Measurements from ENCODE around the gene POGZ.

The POGZ gene

DNA sequence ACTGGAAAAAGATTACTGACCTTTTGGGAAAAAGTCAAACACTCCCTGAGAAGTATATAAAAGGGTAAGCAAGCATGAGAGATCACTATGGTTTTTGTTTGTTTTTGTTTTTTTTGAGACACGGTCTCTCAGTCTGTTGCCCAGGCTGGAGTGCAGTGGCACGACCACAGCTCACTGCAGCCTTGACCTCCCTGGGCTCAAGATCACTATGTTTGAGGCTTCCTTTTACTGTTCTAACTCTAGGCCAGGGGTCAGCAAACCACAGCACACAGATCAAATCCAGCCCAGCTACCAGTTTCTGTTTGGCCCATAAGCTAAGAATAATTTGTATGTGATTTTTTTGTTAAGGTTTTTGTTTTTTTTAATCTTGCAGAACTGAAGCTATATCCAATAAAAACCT lies 34.2 kb downstream of the POGZ start:
- no peak overlapping the region for H3K4me3 ChIP-seq (ENCODE audit: low read depth, low read length)
- DNase-seq (ENCODE audit: low read depth), result no peak
- TF ChIP-seq, protein P1, sequence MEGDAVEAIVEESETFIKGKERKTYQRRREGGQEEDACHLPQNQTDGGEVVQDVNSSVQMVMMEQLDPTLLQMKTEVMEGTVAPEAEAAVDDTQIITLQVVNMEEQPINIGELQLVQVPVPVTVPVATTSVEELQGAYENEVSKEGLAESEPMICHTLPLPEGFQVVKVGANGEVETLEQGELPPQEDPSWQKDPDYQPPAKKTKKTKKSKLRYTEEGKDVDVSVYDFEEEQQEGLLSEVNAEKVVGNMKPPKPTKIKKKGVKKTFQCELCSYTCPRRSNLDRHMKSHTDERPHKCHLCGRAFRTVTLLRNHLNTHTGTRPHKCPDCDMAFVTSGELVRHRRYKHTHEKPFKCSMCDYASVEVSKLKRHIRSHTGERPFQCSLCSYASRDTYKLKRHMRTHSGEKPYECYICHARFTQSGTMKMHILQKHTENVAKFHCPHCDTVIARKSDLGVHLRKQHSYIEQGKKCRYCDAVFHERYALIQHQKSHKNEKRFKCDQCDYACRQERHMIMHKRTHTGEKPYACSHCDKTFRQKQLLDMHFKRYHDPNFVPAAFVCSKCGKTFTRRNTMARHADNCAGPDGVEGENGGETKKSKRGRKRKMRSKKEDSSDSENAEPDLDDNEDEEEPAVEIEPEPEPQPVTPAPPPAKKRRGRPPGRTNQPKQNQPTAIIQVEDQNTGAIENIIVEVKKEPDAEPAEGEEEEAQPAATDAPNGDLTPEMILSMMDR (IDR thresholded peaks at IDR 0.05; ENCODE audit: insufficient read depth, low read depth, low read length, missing control alignments), result no peak

DNA sequence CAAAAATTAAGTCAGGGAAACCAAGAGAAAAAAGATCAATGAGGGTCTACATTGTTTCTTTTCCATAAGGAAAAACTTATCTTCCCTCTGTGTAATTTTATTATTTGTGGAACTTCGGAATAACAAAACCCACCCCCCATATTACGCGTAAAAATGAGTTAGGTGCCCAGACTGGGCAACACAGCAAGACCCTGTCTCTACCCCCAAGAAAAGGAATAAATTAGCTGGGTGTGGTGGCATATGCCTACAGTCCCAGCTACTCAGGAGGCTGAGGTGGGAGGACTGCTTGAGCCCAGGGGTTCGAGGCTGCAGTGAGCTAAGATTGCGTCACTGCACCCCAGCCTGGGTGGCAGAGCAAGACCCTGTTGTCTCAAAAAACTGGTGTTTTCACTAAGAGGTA lies 39.5 kb downstream of the POGZ start:
- H3K4me3 ChIP-seq (ENCODE audit: low read depth, low read length), result no peak overlapping the region
- DNase-seq (ENCODE audit: low read depth), result no peak
- TF ChIP-seq, protein P1 (IDR thresholded peaks at IDR 0.05; ENCODE audit: insufficient read depth, low read depth, low read length, missing control alignments), result no peak

DNA sequence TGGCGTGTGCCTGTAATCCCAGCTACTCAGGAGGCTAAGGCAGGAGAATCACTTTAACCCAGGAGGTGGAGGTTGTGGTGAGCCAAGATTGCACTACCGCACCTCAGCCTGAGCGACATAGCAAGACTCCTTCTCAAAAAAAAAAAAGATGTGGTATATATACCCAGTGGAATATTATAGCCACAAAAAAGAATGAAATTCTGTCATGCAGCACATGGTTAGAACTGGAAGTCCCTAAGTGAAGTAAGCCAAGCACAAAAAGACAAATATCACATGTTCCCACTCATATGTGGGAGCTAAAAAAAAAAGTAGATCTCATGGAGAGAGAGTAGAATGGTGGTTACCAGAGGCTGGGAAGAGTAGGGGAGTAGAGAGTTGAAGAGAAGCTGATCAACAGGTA lies 41.2 kb downstream of the POGZ start:
- no peak overlapping the region for H3K4me3 ChIP-seq (ENCODE audit: low read depth, low read length)
- no peak for DNase-seq (ENCODE audit: low read depth)

DNA sequence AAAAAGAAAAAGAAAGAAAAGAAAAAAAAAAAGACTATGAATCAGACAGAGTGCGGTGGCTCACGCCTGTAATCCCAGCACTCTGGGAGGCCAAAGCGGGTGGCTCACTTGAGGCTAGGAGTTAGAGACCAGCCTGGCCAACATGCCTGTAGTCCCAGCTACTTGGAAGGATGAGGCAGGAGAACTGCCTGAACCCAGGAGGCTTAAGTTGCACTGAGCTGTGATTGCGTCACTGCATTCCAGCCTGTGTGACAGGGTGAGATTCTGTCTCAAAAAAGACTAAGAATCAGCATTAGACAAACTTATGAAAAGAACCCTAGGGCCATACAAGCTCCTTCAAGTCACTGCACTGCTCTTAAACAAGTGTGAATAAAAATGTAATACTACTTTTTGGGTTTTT lies 43.1 kb downstream of the POGZ start:
- DNase-seq (ENCODE audit: low read depth), result no peak
- TF ChIP-seq, protein P1 (IDR thresholded peaks at IDR 0.05; ENCODE audit: insufficient read depth, low read depth, low read length, missing control alignments), result no peak
- H3K4me3 ChIP-seq (ENCODE audit: low read depth, low read length), result no peak overlapping the region

More for the DNA sequence above, 41.2 kb downstream of the POGZ start:
- TF ChIP-seq, protein P1 (IDR thresholded peaks at IDR 0.05; ENCODE audit: insufficient read depth, low read depth, low read length, missing control alignments), result no peak

DNA sequence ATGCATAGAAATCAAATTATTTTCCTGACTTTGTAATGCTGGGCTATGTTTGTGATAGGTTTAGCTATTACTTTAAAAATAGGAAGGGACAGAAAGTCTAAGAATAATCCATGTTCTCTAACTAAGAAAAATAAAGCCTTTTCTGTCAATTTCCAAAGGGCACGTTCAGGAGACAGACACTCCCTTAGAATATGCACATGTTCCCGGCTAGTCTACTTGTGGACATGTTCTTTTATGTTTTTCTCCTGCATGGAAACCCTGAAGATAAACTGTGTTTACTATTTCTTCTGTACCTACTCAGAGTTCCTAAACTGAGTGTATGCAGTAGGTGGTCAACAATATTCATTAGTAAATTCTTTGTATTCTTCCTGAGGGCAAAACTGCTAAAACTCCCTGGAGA lies 47.4 kb downstream of the POGZ start:
- TF ChIP-seq, protein P1 (IDR thresholded peaks at IDR 0.05; ENCODE audit: insufficient read depth, low read depth, low read length, missing control alignments), result no peak
- no peak for DNase-seq (ENCODE audit: low read depth)
- H3K4me3 ChIP-seq (ENCODE audit: low read depth, low read length), result no peak overlapping the region

DNA sequence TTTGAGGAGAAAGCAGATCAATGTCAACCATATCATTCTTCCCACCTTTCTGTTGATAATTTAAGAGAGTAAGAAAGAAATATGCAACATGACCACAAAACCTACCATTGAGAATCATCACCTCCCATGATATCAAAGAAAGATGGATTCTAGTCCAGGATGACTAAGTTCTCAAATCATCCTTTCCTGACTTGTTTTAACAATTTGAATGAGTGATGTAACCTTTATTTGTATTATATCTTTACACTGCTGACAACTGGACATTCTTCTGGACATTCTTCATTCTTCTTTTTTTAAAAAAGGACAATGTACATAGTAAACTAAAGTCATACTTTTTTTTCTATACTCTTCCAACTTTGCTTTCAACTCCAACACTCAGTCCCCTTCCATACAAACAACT lies 50.4 kb downstream of the POGZ start:
- no peak for DNase-seq (ENCODE audit: low read depth)
- no peak overlapping the region for H3K4me3 ChIP-seq (ENCODE audit: low read depth, low read length)
- TF ChIP-seq, protein P1 (IDR thresholded peaks at IDR 0.05; ENCODE audit: insufficient read depth, low read depth, low read length, missing control alignments), result no peak

DNA sequence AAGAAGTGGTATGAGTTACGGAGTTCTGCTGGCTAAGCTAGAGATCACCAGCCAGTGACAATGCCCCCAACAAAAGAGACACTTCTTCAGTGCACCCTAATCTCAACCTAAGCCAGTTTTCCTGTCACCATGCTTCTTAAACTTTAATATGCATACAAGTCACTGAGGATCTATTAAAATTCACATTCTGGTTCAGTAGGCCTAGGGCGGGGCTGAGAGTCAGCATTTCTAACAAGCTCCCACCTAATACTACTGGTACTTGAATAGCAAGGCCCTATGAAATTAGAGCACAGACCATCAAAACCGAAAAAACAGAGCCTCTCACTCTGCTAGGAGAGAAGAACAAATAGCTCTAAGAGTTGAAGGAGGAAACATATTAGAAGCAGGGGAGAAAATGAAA lies 52.0 kb downstream of the POGZ start:
- DNase-seq (ENCODE audit: low read depth), result no peak
- TF ChIP-seq, protein P1 (IDR thresholded peaks at IDR 0.05; ENCODE audit: insufficient read depth, low read depth, low read length, missing control alignments), result no peak
- no peak overlapping the region for H3K4me3 ChIP-seq (ENCODE audit: low read depth, low read length)
